MCF 10A (cell line): ENCODE data around the gene ZDHHC5. TPM values are rescaled to one million over a fixed set of nuclear protein-coding genes. Genes with fewer than 3 reads are reported as not detected.
"Not testable (repeated sequence)": the region's sequence is repeated elsewhere in the genome, so short reads cannot be mapped to it uniquely, and the experiment has no call there.

ENCODE experiments used
- BruUV-seq: library from RNA; stranded (reverse); fragments of 400-500 nt; replicated peaks from 2 replicates; lab custom pipeline; 2021; lab: Mats Ljungman, UMichigan
- CTCF ChIA-PET: fragments of 300-600 bp; sonication (Branson Sonifier 250); formaldehyde crosslinking; extraction: SDS; loops from one replicate; lab custom pipeline; 2021; ENCODE audit warnings: antibody characterized with exemption, inconsistent platforms; lab: Yijun Ruan, JAX
- POLR2A ChIA-PET: fragments of 300-600, 350-650 bp; sonication (Branson Sonifier 250); formaldehyde crosslinking; extraction: SDS; loops from one replicate; lab custom pipeline; 2020; ENCODE audit warnings: antibody characterized with exemption, inconsistent platforms; lab: Yijun Ruan, JAX
- DNase-seq: peaks from one replicate; pipeline ENCODE4 v3.0.0-alpha.2; 2018; ENCODE audit not compliant: unreplicated experiment
- H3K27ac Mint-ChIP-seq: one replicate; pipeline ENCODE4 v1.8.0; 2022; ENCODE audit warnings: mild to moderate bottlenecking, low read depth, mixed read lengths; ENCODE audit not compliant: unreplicated experiment
- H3K27me3 Mint-ChIP-seq: one replicate; pipeline ENCODE4 v1.8.0; 2022; ENCODE audit warnings: mixed read lengths; ENCODE audit not compliant: insufficient read depth, unreplicated experiment
- H3K36me3 Mint-ChIP-seq: one replicate; pipeline ENCODE4 v1.8.0; 2022; ENCODE audit warnings: mild to moderate bottlenecking, moderate library complexity, mixed read lengths; ENCODE audit not compliant: insufficient read depth, unreplicated experiment
- H3K4me1 Mint-ChIP-seq: one replicate; pipeline ENCODE4 v1.8.0; 2022; ENCODE audit warnings: mixed read lengths; ENCODE audit not compliant: insufficient read depth, unreplicated experiment
- H3K4me3 Mint-ChIP-seq: one replicate; pipeline ENCODE4 v1.8.0; 2022; ENCODE audit warnings: mild to moderate bottlenecking, moderate library complexity, mixed read lengths; ENCODE audit not compliant: unreplicated experiment
- H3K9me3 Mint-ChIP-seq: one replicate; pipeline ENCODE4 v1.8.0; 2022; ENCODE audit warnings: mixed read lengths; ENCODE audit not compliant: unreplicated experiment
- CTCF ChIP-seq: fragments of 200-600 bp; IDR thresholded peaks from one replicate; pipeline ENCODE4 v1.8.0; 2022; ENCODE audit warnings: antibody characterized with exemption, mild to moderate bottlenecking; ENCODE audit not compliant: unreplicated experiment
- intact Hi-C: fragments of 100-400 bp; cut with micrococcal nuclease; formaldehyde crosslinking; loops from 2 replicates; pipeline ENCODE4 v1.14.1; 2022
- total RNA-seq: library from RNA; stranded (reverse); gene quantifications from 2 replicates; pipeline ENCODE4 v1.2.3, GENCODE V29; 2022

ZDHHC5 gene
- total RNA-seq, 1 experiment from 2014 or later, result 73.8 TPM

GRCh38 chr11:57680552-57680874 is 12.6 kb downstream of the ZDHHC5 start:
- ChIA-PET CTCF (interaction anchor here (1.5 kb wide), 1 partner anchor 153 kb away, joined by 4 read pairs; no protein-coding TSS in a partner anchor), POLR2A (interaction anchor here (0.8 to 1.8 kb wide), 2 partner anchors 14 to 24 kb away, joined by 3 to 7 read pairs; no protein-coding TSS in a partner anchor)
- peak overlapping the region; percentile 7 for H3K27ac Mint-ChIP-seq
- DNase-seq, result peak; percentile 35
- intact Hi-C loops, result no loop called here
- H3K4me3 Mint-ChIP-seq, result no peak overlapping the region
- no TSS peak for BruUV-seq
- no peak for TF ChIP-seq CTCF
- H3K4me1 Mint-ChIP-seq, result peaks cover 9% of the 10 kb centered on the region
- H3K27me3 Mint-ChIP-seq, result no peaks in the 10 kb centered on the region
- no peaks in the 10 kb centered on the region for H3K9me3 Mint-ChIP-seq
- H3K36me3 Mint-ChIP-seq, result peaks cover 83% of the 10 kb centered on the region

- intact Hi-C loops, result no loop called here
- Mint-ChIP-seq H3K27me3 (no peaks in the 10 kb centered on the region), H3K4me1 (peaks cover 6% of the 10 kb centered on the region), H3K27ac (no peak overlapping the region), H3K9me3 (no peaks in the 10 kb centered on the region), H3K36me3 (peaks cover 87% of the 10 kb centered on the region), H3K4me3 (no peak overlapping the region)
- no peak for TF ChIP-seq CTCF
- no peak for DNase-seq
- POLR2A ChIA-PET, result interaction anchor here (0.8 to 1.0 kb wide), 2 partner anchors 14 to 24 kb away, joined by 3 read pairs; no protein-coding TSS in a partner anchor
- no TSS peak for BruUV-seq
- CTCF ChIA-PET, result interaction anchor here (0.6 to 1.5 kb wide), 2 partner anchors 69 to 154 kb away, joined by 3 to 4 read pairs; no protein-coding TSS in a partner anchor
Observed at GRCh38 chr11:57681168-57681567, 13.3 kb downstream of the ZDHHC5 start.

- H3K27ac Mint-ChIP-seq, BruUV-seq, CTCF ChIA-PET, H3K4me1 Mint-ChIP-seq, intact Hi-C loops, H3K27me3 Mint-ChIP-seq, POLR2A ChIA-PET, H3K9me3 Mint-ChIP-seq, H3K4me3 Mint-ChIP-seq, DNase-seq: not testable (repeated sequence)
- peaks cover 95% of the 10 kb centered on the region for H3K36me3 Mint-ChIP-seq
Observed at GRCh38 chr11:57690474-57690873, 22.6 kb downstream of the ZDHHC5 start.

- intact Hi-C loops, result no loop called here
- BruUV-seq, result no TSS peak
- Mint-ChIP-seq H3K27ac (no peak overlapping the region), H3K4me3 (no peak overlapping the region), H3K9me3 (no peaks in the 10 kb centered on the region), H3K27me3 (no peaks in the 10 kb centered on the region), H3K36me3 (peaks cover 94% of the 10 kb centered on the region), H3K4me1 (no peaks in the 10 kb centered on the region)
- DNase-seq, result no peak
- no peak for TF ChIP-seq CTCF
- POLR2A ChIA-PET, result interaction anchor here (0.6 to 2.5 kb wide), 3 partner anchors 11 to 14 kb away, joined by 3 to 11 read pairs (median 3); partner anchors contain the start of genes MED19 and TMX2
- CTCF ChIA-PET, result interaction anchor here (0.9 kb wide), 1 partner anchor 11 kb away, joined by 4 read pairs; no protein-coding TSS in a partner anchor
Observed at GRCh38 chr11:57698843-57699365, 31.0 kb downstream of the ZDHHC5 start.
